Upper lobe of right lung (tissue), 1 donor: Measurements from ENCODE around the gene LPP. TPM values are rescaled to one million over a fixed set of nuclear protein-coding genes. Genes with fewer than 3 reads are reported as not detected.

Experiments
- ATAC-seq: fragments of 200-7000 bp; cut with Tn5 transposase; one replicate; pipeline ENCODE4 v1.9.1; 2020; ENCODE audit warnings: mild to moderate bottlenecking, moderate library complexity
- DNase-seq: peaks from one replicate; pipeline ENCODE4 v3.0.0-alpha.2; 2020
- H3K27ac ChIP-seq: fragments of 200-600 bp; one replicate; pipeline ENCODE4 v1.8.0; 2022
- H3K27me3 ChIP-seq: fragments of 200-600 bp; one replicate; pipeline ENCODE4 v1.8.0; 2022; ENCODE audit warnings: mild to moderate bottlenecking
- H3K36me3 ChIP-seq: fragments of 200-600 bp; one replicate; pipeline ENCODE4 v1.8.0; 2022
- H3K4me1 ChIP-seq: fragments of 200-600 bp; one replicate; pipeline ENCODE4 v1.8.0; 2022
- H3K4me3 ChIP-seq: fragments of 200-600 bp; one replicate; pipeline ENCODE4 v1.8.0; 2022; ENCODE audit warnings: mild to moderate bottlenecking
- H3K9me3 ChIP-seq: fragments of 200-600 bp; one replicate; pipeline ENCODE4 v1.8.0; 2022
- intact Hi-C: fragments of 100-400 bp; cut with DNase I; formaldehyde crosslinking; loops from one replicate; pipeline ENCODE4 v1.11.0; 2022
- total RNA-seq: library from RNA; stranded (reverse); fragmentation: NEBNext Ultra II Directional; extraction: Animal tissue kit (Norgen Biotek cat#: 25700); gene quantifications from one replicate; pipeline ENCODE4 v1.2.1, GENCODE V29; 2021
- TF ChIP-seq, protein P1 (sequence below): fragments of 200-600 bp; IDR thresholded peaks from one replicate; pipeline ENCODE4 v1.8.0; 2022; ENCODE audit warnings: antibody characterized with exemption
- donor health status: DM: no; HTN: yes; CAD: no; lungs with severe emphysema.

The LPP gene
- total RNA-seq, 1 donor from 2014 or later = 191 TPM

DNA sequence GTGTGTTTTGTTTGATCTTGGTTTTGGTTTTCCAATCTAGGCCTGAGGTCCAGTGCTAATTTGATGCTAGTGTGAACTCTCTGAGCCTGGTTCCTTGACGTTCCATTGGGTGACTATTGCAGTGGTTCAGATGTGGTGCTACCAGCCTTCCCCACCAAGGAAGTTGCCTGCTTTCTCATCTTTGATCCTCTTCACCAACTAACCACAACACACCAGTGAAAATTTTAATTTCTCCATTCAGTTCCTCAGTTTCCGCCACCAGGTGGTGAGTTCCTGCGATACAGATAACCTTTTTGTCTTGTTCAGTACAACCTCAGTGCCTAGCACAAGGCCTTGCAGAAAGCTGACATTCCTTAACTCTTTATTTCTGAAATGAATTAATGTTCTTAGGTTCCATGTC lies 680.4 kb downstream of the LPP start:
- TF ChIP-seq, protein P1, sequence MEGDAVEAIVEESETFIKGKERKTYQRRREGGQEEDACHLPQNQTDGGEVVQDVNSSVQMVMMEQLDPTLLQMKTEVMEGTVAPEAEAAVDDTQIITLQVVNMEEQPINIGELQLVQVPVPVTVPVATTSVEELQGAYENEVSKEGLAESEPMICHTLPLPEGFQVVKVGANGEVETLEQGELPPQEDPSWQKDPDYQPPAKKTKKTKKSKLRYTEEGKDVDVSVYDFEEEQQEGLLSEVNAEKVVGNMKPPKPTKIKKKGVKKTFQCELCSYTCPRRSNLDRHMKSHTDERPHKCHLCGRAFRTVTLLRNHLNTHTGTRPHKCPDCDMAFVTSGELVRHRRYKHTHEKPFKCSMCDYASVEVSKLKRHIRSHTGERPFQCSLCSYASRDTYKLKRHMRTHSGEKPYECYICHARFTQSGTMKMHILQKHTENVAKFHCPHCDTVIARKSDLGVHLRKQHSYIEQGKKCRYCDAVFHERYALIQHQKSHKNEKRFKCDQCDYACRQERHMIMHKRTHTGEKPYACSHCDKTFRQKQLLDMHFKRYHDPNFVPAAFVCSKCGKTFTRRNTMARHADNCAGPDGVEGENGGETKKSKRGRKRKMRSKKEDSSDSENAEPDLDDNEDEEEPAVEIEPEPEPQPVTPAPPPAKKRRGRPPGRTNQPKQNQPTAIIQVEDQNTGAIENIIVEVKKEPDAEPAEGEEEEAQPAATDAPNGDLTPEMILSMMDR = no peak
- Histone ChIP-seq H3K36me3 (no peaks in the 10 kb centered on the region), H3K27ac (no peak overlapping the region), H3K27me3 (no peaks in the 10 kb centered on the region), H3K9me3 (no peaks in the 10 kb centered on the region), H3K4me3 (no peak overlapping the region), H3K4me1 (no peaks in the 10 kb centered on the region)
- no peak for DNase-seq
- ATAC-seq = no peak
- intact Hi-C loops = no loop called here

DNA sequence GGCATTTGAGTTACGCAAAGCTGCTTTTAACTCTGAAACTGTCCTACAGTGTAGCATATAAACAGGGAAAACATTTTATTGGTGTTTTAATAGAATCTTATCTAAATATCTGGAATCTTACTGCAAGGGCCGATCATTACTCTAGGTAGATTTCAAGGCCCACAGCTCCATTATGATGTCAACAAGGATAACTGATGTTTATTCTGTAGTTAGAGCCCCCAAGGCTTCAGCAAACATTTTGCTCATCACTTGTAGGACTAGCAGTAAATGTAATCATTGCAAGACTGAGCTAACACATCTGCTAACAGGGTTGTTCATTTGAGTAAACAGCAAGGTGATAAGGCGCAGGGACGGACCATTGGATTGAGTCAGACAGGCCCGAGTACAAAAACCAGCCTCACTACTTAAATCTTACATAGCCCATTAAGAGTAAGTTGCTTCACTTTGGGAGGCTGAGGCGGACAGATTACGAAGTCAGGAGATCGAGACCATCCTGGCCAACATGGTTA lies 685.3 kb downstream of the LPP start:
- DNase-seq = no peak
- intact Hi-C loops = no loop called here
- ATAC-seq = no peak

DNA sequence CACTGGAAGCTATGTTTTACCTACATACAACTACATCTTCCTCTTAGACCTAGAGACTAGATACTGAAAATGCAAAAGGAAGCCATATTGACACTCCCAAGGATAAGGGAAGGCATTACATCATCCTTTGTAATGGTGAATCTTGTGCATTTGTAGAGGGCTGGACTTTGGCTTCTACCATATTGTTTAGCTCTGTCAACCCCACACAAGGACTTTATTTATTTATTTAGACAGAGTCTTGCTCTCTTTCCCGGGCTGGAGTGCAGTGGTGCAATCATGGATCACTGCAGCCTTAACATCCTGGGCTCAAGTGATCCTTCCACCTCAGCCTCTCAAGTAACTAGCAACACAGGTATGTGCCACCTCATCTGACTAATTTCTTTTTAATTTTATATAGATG lies 686.3 kb downstream of the LPP start:
- Histone ChIP-seq H3K36me3 (no peaks in the 10 kb centered on the region), H3K4me3 (no peak overlapping the region), H3K4me1 (no peaks in the 10 kb centered on the region), H3K27me3 (no peaks in the 10 kb centered on the region), H3K9me3 (no peaks in the 10 kb centered on the region), H3K27ac (no peak overlapping the region)
- DNase-seq (no peak), ATAC-seq (no peak)
- intact Hi-C loops = no loop called here
- TF ChIP-seq, protein P1 = no peak

More for the DNA sequence above, 685.3 kb downstream of the LPP start:
- no peak overlapping the region for H3K4me3 ChIP-seq
- no peak overlapping the region for H3K27ac ChIP-seq
- TF ChIP-seq, protein P1 = no peak
- no peaks in the 10 kb centered on the region for H3K9me3 ChIP-seq
- no peaks in the 10 kb centered on the region for H3K27me3 ChIP-seq
- no peaks in the 10 kb centered on the region for H3K36me3 ChIP-seq
- H3K4me1 ChIP-seq = no peaks in the 10 kb centered on the region

DNA sequence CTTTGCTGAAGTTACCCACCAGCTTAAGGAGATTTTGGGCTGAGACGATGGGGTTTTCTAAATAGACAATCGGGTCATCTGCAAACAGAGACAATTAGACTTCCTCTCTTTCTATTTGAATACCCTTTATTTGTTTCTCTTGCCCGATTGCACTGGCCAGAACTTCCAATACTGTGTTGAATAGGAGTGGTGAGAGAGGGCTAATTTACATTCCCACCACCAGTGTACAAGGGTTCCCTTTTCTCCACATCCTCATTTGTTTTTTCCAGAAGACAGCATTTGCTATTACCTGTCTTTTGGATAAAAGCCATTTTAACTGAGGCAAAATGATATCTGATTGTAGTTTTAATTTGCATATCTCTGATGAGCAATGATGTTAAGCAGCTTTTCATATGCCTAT lies 687.9 kb downstream of the LPP start:
- DNase-seq = no peak
- Histone ChIP-seq H3K36me3 (no peaks in the 10 kb centered on the region), H3K27me3 (no peaks in the 10 kb centered on the region), H3K4me3 (no peak overlapping the region), H3K4me1 (no peaks in the 10 kb centered on the region), H3K27ac (no peak overlapping the region), H3K9me3 (no peaks in the 10 kb centered on the region)
- intact Hi-C loops = no loop called here
- TF ChIP-seq, protein P1 = no peak
- ATAC-seq = no peak

DNA sequence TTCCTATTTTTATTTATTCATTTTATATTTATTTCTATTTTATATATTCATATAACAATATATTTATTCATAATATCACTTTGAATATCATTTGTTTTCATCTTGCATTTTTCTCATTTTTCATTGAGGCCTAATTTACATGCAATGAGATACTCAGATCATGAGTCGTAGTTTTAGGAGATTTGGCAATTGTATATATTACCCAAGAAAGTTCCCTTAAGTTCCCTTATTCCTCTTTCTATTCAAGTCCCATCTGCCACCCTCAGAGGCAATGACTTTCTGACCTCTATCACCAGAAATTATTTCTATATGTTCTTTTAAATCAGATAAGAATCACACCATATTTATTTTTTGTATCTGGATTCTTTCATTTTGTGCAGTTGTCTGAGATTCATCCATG lies 688.7 kb downstream of the LPP start:
- no peak overlapping the region for H3K4me3 ChIP-seq
- intact Hi-C loops = no loop called here
- peak; percentile 43 for ATAC-seq
- H3K36me3 ChIP-seq = no peaks in the 10 kb centered on the region
- no peaks in the 10 kb centered on the region for H3K27me3 ChIP-seq
- TF ChIP-seq, protein P1 = no peak
- DNase-seq = no peak
- no peaks in the 10 kb centered on the region for H3K4me1 ChIP-seq
- no peaks in the 10 kb centered on the region for H3K9me3 ChIP-seq
- H3K27ac ChIP-seq = no peak overlapping the region

DNA sequence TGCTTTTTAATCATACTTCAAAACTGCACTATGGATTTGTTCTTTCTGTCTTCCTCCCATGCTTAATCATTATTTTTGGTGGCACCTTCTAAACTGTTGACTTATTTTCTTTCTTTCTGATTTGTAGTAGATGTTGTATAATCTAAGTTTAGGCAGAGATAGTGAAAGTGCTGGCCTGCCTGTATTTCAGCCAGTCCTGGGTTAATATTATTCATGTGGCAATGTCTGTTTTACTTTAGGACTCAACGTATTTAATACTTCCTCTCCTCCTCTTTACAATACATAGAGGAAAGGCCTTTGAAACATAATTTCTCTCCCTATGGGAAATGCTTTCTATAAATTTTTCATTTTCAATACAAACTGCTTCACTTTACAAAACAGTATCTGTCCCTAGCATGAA lies 690.1 kb downstream of the LPP start:
- TF ChIP-seq, protein P1 = no peak
- no peaks in the 10 kb centered on the region for H3K36me3 ChIP-seq
- H3K4me3 ChIP-seq = no peak overlapping the region
- no peak overlapping the region for H3K27ac ChIP-seq
- DNase-seq (no peak), ATAC-seq (no peak)
- no peaks in the 10 kb centered on the region for H3K4me1 ChIP-seq
- H3K9me3 ChIP-seq = no peaks in the 10 kb centered on the region
- H3K27me3 ChIP-seq = no peaks in the 10 kb centered on the region
- intact Hi-C loops = no loop called here
